Keratinocyte (primary cell): ENCODE measurements around the gene CTDSP1.

Source experiments
- EZH2 ChIP-seq: IDR thresholded peaks from one replicate; pipeline ENCODE4 v1.6.1; 2012; ENCODE audit warnings: inconsistent platforms, mild to moderate bottlenecking, low read length, moderate library complexity
- TF ChIP-seq, protein P1 (sequence below), 3 experiments: IDR thresholded peaks in 1 of 3; conservative IDR thresholded peaks in 1 of 3; optimal IDR thresholded peaks in 1 of 3; 2 replicates in 2 of 3; 3 replicates in 1 of 3; pipeline versions ENCODE3 to v1.5.1; 2011; ENCODE audit warnings: low read length in 3 of 3, mild to moderate bottlenecking in 3 of 3, moderate library complexity in 2 of 3, control low read depth in 1 of 3, inconsistent platforms in 1 of 3; ENCODE audit not compliant: insufficient read depth in 2 of 3; ENCODE audit errors: extremely low read depth in 1 of 3

DNA sequence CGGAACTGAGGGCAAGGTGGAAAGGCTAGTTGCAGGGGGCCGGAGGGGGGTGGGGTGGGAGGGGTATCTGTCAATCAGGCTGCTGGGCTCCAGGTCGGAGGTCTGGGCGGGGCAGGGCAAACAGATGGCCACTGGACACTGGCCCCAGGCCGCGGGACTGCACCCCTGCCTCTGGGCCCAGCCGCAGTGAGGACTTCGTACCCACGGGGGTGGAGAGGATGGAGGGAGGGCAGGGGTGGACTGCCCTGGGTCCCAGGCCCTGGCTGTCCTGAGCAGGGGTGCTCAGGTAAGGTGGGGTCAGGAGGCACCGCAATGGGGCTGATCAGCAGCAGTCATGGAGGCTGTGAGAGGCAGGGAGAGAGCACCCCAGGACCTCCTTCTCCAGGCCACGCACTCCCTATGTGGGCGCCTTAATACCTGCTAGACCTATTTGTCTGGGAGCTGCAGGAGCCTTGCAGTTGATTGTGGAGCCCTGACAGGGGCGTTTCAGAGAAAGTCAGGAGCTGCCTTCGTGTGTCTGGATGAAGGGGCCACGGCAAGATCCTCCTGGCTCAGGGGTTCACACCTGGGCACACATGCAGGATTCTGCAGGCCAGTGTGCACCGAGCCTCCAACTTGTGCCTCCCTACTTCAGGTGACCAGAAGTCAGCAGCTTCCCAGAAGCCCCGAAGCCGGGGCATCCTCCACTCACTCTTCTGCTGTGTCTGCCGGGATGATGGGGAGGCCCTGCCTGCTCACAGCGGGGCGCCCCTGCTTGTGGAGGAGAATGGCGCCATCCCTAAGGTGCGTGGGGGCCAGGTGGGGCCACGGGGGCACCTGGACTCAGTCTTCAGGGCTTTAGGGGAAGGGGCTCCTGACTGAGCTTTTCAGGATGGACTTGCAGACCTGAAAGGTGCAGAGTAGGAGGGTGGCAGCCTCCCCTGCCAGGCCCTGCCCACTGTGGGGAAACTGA lies 1.5 kb downstream of the CTDSP1 start:
- TF ChIP-seq, protein P1, sequence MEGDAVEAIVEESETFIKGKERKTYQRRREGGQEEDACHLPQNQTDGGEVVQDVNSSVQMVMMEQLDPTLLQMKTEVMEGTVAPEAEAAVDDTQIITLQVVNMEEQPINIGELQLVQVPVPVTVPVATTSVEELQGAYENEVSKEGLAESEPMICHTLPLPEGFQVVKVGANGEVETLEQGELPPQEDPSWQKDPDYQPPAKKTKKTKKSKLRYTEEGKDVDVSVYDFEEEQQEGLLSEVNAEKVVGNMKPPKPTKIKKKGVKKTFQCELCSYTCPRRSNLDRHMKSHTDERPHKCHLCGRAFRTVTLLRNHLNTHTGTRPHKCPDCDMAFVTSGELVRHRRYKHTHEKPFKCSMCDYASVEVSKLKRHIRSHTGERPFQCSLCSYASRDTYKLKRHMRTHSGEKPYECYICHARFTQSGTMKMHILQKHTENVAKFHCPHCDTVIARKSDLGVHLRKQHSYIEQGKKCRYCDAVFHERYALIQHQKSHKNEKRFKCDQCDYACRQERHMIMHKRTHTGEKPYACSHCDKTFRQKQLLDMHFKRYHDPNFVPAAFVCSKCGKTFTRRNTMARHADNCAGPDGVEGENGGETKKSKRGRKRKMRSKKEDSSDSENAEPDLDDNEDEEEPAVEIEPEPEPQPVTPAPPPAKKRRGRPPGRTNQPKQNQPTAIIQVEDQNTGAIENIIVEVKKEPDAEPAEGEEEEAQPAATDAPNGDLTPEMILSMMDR (optimal IDR thresholded peaks at IDR 0.05 in 1 of 3, IDR thresholded peaks at IDR 0.05 in 1 of 3, conservative IDR thresholded peaks at IDR 0.05 in 1 of 3; ENCODE audit: extremely low read depth in 1 of 3, insufficient read depth in 2 of 3, low read length in 3 of 3), result no peak
- no peak for TF ChIP-seq EZH2
